H9 (cell line): ENCODE data around the gene CRACR2A. TPM values are rescaled to one million over a fixed set of nuclear protein-coding genes. Genes with fewer than 3 reads are reported as not detected.

Experiments used
- DNase-seq: peaks from one replicate; pipeline ENCODE4 v3.0.0-alpha.2; 2017
- H2AFZ ChIP-seq: one replicate; pipeline ENCODE4 v1.6.1; 2013; ENCODE audit warnings: mild to moderate bottlenecking, low read length, control low read depth, moderate library complexity
- H2AK5ac ChIP-seq: 2 replicates; pipeline ENCODE4 v1.6.1; 2013; ENCODE audit warnings: low read length, control low read depth, mixed read lengths; ENCODE audit not compliant: insufficient read length
- H2BK120ac ChIP-seq: one replicate; pipeline ENCODE4 v1.6.1; 2013; ENCODE audit warnings: low read depth, mild to moderate bottlenecking, low read length, control low read depth, inconsistent platforms; ENCODE audit not compliant: poor library complexity, severe bottlenecking
- H2BK12ac ChIP-seq: 2 replicates; pipeline ENCODE4 v1.6.1; 2013; ENCODE audit warnings: low read length, control low read depth, mixed read lengths, low read depth; ENCODE audit not compliant: insufficient read length
- H2BK15ac ChIP-seq: 2 replicates; pipeline ENCODE4 v1.6.1; 2013; ENCODE audit warnings: low read depth, low read length, control low read depth
- H2BK20ac ChIP-seq: one replicate; pipeline ENCODE4 v1.6.1; 2013; ENCODE audit warnings: low read depth, mild to moderate bottlenecking, low read length, control low read depth, inconsistent platforms; ENCODE audit not compliant: poor library complexity, severe bottlenecking
- H2BK5ac ChIP-seq: 2 replicates; pipeline ENCODE4 v1.6.1; 2013; ENCODE audit warnings: low read length, control low read depth, mixed read lengths; ENCODE audit not compliant: insufficient read length
- H3K14ac ChIP-seq: 2 replicates; pipeline ENCODE4 v1.6.1; 2013; ENCODE audit warnings: low read length, control low read depth; ENCODE audit not compliant: insufficient read depth
- H3K18ac ChIP-seq: 2 replicates; pipeline ENCODE4 v1.6.1; 2013; ENCODE audit warnings: low read depth, mild to moderate bottlenecking, mixed read lengths, low read length, control low read depth; ENCODE audit not compliant: insufficient read length
- H3K23ac ChIP-seq: 2 replicates; pipeline ENCODE4 v1.6.1; 2013; ENCODE audit warnings: low read length, control low read depth, mixed read lengths, low read depth; ENCODE audit not compliant: insufficient read length
- H3K23me2 ChIP-seq: 2 replicates; pipeline ENCODE4 v1.6.1; 2013; ENCODE audit warnings: low read depth, mild to moderate bottlenecking, mixed read lengths, low read length, control low read depth; ENCODE audit not compliant: insufficient read length, poor library complexity, severe bottlenecking
- H3K27ac ChIP-seq: 2 replicates; pipeline ENCODE4 v1.5.1; 2013; ENCODE audit warnings: low read length, control low read depth, mixed read lengths, low read depth; ENCODE audit not compliant: insufficient read length
- H3K27me3 ChIP-seq: 2 replicates; pipeline ENCODE4 v1.6.1; 2013; ENCODE audit warnings: low read length, control low read depth, inconsistent platforms; ENCODE audit not compliant: insufficient read depth
- H3K4ac ChIP-seq: 2 replicates; pipeline ENCODE4 v1.6.1; 2013; ENCODE audit warnings: low read depth, mild to moderate bottlenecking, control low read depth, inconsistent platforms, low read length, moderate library complexity
- H3K4me1 ChIP-seq: 2 replicates; pipeline ENCODE4 v1.6.1; 2013; ENCODE audit warnings: low read length, control low read depth, inconsistent platforms; ENCODE audit not compliant: insufficient read depth
- H3K4me2 ChIP-seq: 2 replicates; pipeline ENCODE4 v1.6.1; 2013; ENCODE audit warnings: low read length, control low read depth, mixed read lengths; ENCODE audit not compliant: insufficient read length, insufficient read depth
- H3K56ac ChIP-seq: 2 replicates; pipeline ENCODE4 v1.6.1; 2013; ENCODE audit warnings: low read depth, mild to moderate bottlenecking, mixed read lengths, low read length, control low read depth; ENCODE audit not compliant: insufficient read length
- H3K79me1 ChIP-seq: 2 replicates; pipeline ENCODE4 v1.6.1; 2013; ENCODE audit warnings: low read depth, mild to moderate bottlenecking, moderate library complexity, low read length, control low read depth, inconsistent platforms; ENCODE audit not compliant: insufficient read depth, poor library complexity, severe bottlenecking
- H3K79me2 ChIP-seq: 2 replicates; pipeline ENCODE4 v1.6.1; 2013; ENCODE audit warnings: low read length, control low read depth, inconsistent platforms; ENCODE audit not compliant: insufficient read depth
- H3K9ac ChIP-seq: 2 replicates; pipeline ENCODE4 v1.6.1; 2013; ENCODE audit warnings: low read length, control low read depth, mixed read lengths; ENCODE audit not compliant: insufficient read length; ENCODE audit errors: extremely low read depth
- H3K9me3 ChIP-seq: one replicate; pipeline ENCODE4 v1.6.1; 2013; ENCODE audit warnings: low read depth, low read length, inconsistent platforms; ENCODE audit not compliant: control insufficient read depth
- H3T11ph ChIP-seq: one replicate; pipeline ENCODE4 v1.6.1; 2013; ENCODE audit warnings: mild to moderate bottlenecking, low read length, control low read depth, inconsistent platforms
- H4K20me1 ChIP-seq: one replicate; pipeline ENCODE4 v1.6.1; 2013; ENCODE audit not compliant: control insufficient read depth, insufficient read length, insufficient read depth
- H4K5ac ChIP-seq: 2 replicates; pipeline ENCODE4 v1.6.1; 2013; ENCODE audit warnings: low read depth, mild to moderate bottlenecking, mixed read lengths, low read length, control low read depth; ENCODE audit not compliant: insufficient read length
- H4K8ac ChIP-seq: replicated peaks from 2 replicates; pipeline ENCODE4 v1.6.1; 2013; ENCODE audit warnings: low read length, control low read depth, mixed read lengths, low read depth; ENCODE audit not compliant: insufficient read length
- H4K91ac ChIP-seq: 2 replicates; pipeline ENCODE4 v1.6.1; 2013; ENCODE audit warnings: low read depth, mild to moderate bottlenecking, moderate library complexity, mixed read lengths, low read length, control low read depth; ENCODE audit not compliant: insufficient read length
- H3K27ac Mint-ChIP-seq, 3 experiments: 2 replicates in 2 of 3; 3 replicates in 1 of 3; pipeline ENCODE4 v1.8.0; 2020 to 2021; ENCODE audit warnings: mixed read lengths in 3 of 3, mild to moderate bottlenecking in 1 of 3, moderate library complexity in 1 of 3
- H3K27me3 Mint-ChIP-seq: 2 replicates; pipeline ENCODE4 v1.8.0; 2021; ENCODE audit warnings: low read depth, mild to moderate bottlenecking, moderate library complexity, mixed read lengths
- H3K36me3 Mint-ChIP-seq, 3 experiments: 2 replicates in 2 of 3; 3 replicates in 1 of 3; pipeline ENCODE4 v1.8.0; 2020 to 2021; ENCODE audit warnings: low read depth in 3 of 3, mixed read lengths in 3 of 3; ENCODE audit not compliant: insufficient read depth in 1 of 3
- H3K4me1 Mint-ChIP-seq, 2 experiments: 2 replicates each; pipeline ENCODE4 v1.8.0; 2020; ENCODE audit warnings: mixed read lengths in 2 of 2
- H3K4me3 Mint-ChIP-seq, 2 experiments: 2 replicates in 1 of 2; 3 replicates in 1 of 2; pipeline ENCODE4 v1.8.0; 2020 to 2021; ENCODE audit warnings: mild to moderate bottlenecking in 2 of 2, mixed read lengths in 2 of 2, moderate library complexity in 1 of 2
- H3K9me3 Mint-ChIP-seq, 2 experiments: 2 replicates in 1 of 2; 3 replicates in 1 of 2; pipeline ENCODE4 v1.8.0; 2020; ENCODE audit warnings: mild to moderate bottlenecking in 2 of 2, mixed read lengths in 2 of 2, moderate library complexity in 1 of 2
- WGBS: extraction: QIAGEN DNeasy Blood & Tissue Kit; methylation state at CpG from one replicate; pipeline ENCODE4 v1.1.7; 2013; ENCODE audit warnings: missing lambda C conversion rate, low lambda C conversion rate, mixed read lengths; ENCODE audit not compliant: insufficient read length; ENCODE audit errors: extremely low coverage; 5-methylcytosine and 5-hydroxymethylcytosine counted together
- total RNA-seq: library from RNA; stranded (reverse); gene quantifications from 2 replicates; pipeline ENCODE4 v1.2.1, GENCODE V29; 2021
- TF ChIP-seq, protein P1 (sequence below): fragments of 200-600 bp; sonication (generic); conservative IDR thresholded peaks from 3 replicates; pipeline ENCODE4 v1.8.0; 2021; ENCODE audit warnings: antibody characterized with exemption, mild to moderate bottlenecking

The CRACR2A gene
- total RNA-seq, 1 experiment from 2014 or later, result 2.0 TPM

- no peak for DNase-seq
- no peak overlapping the region for H3K4me2 ChIP-seq
- WGBS, result no CpG with 5 or more reads among the region's 6 CpGs
- H4K91ac ChIP-seq, result no peak overlapping the region
- no peak overlapping the region for H3K27ac ChIP-seq
- TF ChIP-seq, protein P1, sequence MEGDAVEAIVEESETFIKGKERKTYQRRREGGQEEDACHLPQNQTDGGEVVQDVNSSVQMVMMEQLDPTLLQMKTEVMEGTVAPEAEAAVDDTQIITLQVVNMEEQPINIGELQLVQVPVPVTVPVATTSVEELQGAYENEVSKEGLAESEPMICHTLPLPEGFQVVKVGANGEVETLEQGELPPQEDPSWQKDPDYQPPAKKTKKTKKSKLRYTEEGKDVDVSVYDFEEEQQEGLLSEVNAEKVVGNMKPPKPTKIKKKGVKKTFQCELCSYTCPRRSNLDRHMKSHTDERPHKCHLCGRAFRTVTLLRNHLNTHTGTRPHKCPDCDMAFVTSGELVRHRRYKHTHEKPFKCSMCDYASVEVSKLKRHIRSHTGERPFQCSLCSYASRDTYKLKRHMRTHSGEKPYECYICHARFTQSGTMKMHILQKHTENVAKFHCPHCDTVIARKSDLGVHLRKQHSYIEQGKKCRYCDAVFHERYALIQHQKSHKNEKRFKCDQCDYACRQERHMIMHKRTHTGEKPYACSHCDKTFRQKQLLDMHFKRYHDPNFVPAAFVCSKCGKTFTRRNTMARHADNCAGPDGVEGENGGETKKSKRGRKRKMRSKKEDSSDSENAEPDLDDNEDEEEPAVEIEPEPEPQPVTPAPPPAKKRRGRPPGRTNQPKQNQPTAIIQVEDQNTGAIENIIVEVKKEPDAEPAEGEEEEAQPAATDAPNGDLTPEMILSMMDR, result no peak
- no peaks in the 10 kb centered on the region for H3K27me3 ChIP-seq
- Mint-ChIP-seq H3K9me3 (no peaks in the 10 kb centered on the region; a peak in 1 of 5 replicates), H3K4me3 (no peak overlapping the region), H3K27ac (no peak overlapping the region), H3K27me3 (peaks cover 4% of the 10 kb centered on the region), H3K36me3 (no peaks in the 10 kb centered on the region), H3K4me1 (peaks cover 6 to 22% of the 10 kb centered on the region in 2 experiments)
- H3K4ac ChIP-seq, result no peak overlapping the region
- H3K9ac ChIP-seq, result no peak overlapping the region
- H2BK5ac ChIP-seq, result no peak overlapping the region
- H2AK5ac ChIP-seq, result no peak overlapping the region
- no peaks in the 10 kb centered on the region for H3K23me2 ChIP-seq
- no peaks in the 10 kb centered on the region for H3K9me3 ChIP-seq
- H4K20me1 ChIP-seq, result no peaks in the 10 kb centered on the region
- no peak overlapping the region for H2BK120ac ChIP-seq
- H3K23ac ChIP-seq, result no peak overlapping the region
- H2BK15ac ChIP-seq, result no peak overlapping the region
- H4K5ac ChIP-seq, result no peak overlapping the region
- no peaks in the 10 kb centered on the region for H3K4me1 ChIP-seq
- no peak overlapping the region for H3K18ac ChIP-seq
- H2AFZ ChIP-seq, result no peak overlapping the region
- H3K14ac ChIP-seq, result no peak overlapping the region; the same call in 1 of the 2 replicates
- H3K79me2 ChIP-seq, result no peaks in the 10 kb centered on the region
- no peak overlapping the region for H2BK12ac ChIP-seq
- H3T11ph ChIP-seq, result no peak overlapping the region
- no peak overlapping the region for H4K8ac ChIP-seq
- no peaks in the 10 kb centered on the region for H3K79me1 ChIP-seq
- H3K56ac ChIP-seq, result no peak overlapping the region
- H2BK20ac ChIP-seq, result no peak overlapping the region
Observed at GRCh38 chr12:3634348-3634747, 118.6 kb downstream of the CRACR2A start.
